Stimulated activated CD4-positive, alpha-beta T cell treated with anti-CD3 and anti-CD28 coated beads, Interleukin-2, amount 100 ng/mL, for 24 hours (primary cell): ENCODE data around the gene CPNE7.
"Not testable (repeated sequence)": the region's sequence is repeated elsewhere in the genome, so short reads cannot be mapped to it uniquely, and the experiment has no call there.

Experiments used
- DNase-seq, 2 donors: peaks; one replicate each; pipeline ENCODE4 v3.0.0-alpha.2; 2020

Gene CPNE7

DNA sequence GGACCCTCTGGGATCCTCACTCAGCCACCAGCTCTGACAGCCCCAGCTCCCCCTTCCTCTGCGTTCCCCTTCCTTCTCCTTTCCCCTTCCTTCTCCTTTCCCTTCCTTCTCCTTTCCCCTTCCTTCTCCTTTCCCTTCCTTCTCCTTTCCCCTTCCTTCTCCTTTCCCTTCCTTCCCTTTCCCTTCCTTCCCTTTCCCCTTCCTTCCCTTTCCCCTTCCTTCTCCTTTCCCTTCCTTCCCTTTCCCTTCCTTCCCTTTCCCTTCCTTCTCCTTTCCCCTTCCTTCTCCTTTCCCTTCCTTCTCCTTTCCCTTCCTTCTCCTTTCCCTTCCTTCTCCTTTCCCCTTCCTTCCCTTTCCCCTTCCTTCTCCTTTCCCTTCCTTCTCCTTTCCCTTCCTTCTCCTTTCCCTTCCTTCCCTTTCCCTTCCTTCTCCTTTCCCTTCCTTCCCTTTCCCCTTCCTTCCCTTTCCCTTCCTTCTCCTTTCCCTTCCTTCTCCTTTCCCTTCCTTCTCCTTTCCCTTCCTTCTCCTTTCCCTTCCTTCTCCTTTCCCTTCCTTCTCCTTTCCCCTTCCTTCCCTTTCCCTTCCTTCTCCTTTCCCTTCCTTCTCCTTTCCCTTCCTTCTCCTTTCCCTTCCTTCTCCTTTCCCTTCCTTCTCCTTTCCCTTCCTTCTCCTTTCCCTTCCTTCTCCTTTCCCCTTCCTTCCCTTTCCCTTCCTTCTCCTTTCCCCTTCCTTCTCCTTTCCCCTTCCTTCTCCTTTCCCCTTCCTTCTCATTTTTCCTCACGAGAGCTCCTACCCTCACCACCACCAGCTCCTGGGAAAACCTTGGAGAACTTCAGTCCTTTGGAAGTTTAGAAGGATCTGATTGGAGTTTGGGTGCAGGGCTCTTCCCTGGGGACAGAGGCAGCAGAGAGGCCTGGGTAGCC lies 59.2 kb downstream of the CPNE7 start:
- DNase-seq, result not testable (repeated sequence)

DNA sequence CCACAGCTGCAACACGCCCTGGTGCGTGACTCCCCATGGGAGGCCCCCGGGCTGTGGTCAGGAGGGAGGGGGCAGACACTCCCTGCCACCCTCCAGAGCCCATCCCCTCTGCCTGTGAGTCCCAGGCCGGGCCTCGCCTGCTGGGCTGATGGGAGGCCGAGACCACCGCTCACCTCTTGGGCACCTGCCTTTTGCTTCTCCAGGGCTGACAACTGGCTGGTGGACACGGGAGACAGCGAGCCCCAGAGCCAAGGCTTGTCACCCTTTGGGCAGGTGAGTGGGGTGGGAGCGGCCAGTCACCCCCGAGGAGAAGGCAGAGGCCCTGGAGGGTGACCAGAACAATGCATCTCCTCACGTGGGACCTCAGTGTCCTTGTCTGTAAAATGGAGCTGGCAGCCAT lies 61.1 kb downstream of the CPNE7 start:
- no peak for DNase-seq

DNA sequence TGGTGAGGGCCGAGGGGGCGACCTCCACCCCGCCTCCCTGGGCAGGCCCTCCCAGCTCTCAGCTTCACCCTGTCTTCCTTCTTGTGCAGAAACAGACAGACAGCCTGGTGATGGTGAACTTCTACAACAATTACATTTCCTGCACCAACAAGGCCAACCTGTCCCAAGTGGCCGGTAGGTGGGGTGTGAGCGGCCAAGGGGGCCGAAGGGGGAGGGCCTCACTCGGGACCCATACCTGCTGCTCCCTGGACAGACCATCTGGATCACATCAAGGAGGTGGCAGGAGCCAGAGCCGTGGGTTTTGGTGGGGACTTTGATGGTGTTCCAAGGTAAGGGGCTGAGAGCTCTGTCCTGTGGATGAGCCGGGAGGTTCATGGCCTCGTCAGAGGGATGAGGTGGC lies 61.8 kb downstream of the CPNE7 start:
- DNase-seq, result no peak

DNA sequence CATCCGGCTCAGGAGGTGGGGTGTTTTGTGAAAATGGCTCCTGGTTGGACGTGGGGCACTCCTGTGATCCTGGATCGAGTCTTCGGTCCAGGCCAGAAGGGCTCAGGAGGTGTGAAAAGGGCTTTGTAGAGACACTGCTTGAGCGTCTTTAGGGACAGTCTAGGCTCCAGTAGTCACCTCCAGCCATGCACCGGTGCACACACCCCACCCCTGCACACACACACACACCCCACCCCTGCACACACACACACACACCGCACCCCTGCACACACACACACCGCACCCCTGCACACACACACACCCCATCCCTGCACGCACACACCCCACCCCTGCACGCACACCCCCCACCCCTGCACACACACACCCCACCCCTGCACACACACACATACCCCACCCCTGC lies 62.9 kb downstream of the CPNE7 start:
- no peak for DNase-seq

DNA sequence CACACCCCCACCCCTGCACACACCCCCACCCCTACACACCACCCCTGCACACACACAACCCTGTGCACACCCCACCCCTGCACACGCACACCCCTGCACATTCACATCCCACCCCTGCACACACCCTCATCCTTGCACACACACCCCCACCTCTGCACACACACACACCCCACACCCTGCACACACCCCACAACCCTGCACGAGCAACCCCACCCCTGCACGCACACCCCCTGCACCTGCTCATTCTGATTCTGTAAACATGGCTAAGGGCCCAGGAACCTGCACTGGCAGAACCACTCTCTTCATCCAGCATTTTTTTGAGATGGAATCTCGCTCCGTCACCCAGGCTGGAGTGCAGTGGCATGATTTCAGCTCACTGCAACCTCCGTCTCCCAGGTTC lies 63.8 kb downstream of the CPNE7 start:
- no peak for DNase-seq

DNA sequence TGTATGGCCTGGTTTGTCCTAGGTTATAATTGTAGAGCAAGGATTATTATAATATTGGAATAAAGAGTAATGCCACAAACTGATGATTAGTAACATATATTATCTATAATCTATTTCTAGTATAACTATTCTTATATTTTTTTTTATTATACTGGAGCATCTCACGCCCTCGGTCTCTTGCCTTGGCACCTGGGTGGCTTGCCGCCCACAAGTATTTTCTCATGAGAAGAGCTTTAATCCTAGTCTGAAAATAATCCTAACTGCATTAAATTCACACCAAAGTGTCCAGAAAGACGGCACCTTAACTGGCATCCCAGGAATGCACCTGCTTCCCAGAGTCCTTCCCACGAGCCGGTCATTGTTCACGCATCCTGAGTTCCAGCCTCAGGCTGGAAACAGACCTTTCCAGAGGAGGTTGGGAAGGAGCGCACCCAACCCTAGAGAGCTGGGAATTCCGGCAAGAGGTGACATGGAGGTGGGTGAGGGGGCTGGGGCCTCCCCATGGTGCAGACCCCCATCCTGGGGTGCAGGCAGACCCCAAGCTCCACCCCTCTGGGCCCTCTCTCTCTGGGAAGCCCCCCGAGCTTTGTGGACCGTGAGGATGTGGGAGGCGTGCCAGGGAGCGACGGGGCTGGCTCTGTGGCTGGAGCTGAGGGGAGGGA lies 66.0 kb downstream of the CPNE7 start:
- DNase-seq, result no peak

DNA sequence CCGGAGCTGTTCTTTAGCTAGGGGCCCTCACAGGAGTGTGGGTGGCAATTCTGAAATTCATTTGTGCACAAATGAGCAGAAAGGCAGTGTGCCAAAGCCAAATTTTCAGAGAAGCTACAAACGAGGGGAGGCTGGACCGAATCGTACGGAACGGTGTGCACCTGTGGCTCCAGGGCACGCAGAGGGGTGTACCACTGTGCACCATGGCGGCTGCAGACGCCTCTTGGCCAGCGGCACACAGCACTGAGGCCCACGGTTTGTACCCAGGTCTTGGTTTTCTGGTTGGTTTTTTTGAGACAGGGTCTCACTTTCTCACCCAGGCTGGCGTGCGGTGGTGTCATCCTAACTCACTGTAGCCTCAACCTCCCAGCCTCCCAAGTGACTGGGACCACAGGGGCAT lies 67.0 kb downstream of the CPNE7 start:
- DNase-seq, result no peak

DNA sequence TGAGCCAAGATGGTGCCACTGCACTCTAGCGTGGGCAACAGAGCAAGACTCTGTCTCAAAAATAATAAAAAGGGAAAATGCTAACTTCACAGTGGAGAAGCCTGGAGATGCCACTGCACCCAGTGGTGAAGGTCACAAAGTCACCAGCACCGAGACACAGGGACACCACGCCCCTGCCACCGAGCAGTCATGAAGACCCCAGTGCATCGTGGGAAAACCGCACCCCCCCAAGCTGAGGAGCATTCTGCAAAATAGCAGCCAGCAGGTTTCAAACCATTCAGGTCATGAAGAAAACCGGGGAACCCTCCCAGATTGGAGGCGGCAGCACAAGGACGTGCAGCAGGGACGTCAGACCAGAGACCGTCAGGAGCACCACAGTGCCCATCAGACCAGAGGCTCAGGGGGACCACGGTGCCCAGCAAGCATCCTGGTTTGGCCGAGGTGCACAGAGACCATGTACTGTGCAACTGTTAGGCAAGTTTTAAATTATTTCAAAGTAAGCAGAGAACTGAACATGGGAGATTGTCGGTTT lies 68.3 kb downstream of the CPNE7 start:
- no peak for DNase-seq

DNA sequence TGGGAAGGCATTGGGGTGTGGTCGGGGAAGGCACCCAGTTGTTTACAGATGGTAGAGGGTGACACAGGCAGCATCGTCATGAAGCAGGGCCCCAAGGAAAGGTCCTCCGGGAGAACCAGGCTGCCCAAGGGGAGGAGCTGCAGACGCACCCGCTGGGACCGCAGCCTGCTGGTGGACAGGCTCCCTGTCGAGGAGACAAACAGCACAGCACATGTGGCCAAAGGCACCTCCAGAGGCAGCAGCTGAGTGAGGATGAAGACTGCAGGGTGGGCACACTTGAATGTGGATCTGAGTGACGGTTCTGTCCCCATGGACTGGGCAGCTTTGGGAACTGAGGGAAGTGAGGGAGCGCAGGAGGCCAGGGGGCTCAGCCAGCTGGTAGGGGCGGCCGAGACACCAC lies 69.6 kb downstream of the CPNE7 start:
- DNase-seq, result no peak

DNA sequence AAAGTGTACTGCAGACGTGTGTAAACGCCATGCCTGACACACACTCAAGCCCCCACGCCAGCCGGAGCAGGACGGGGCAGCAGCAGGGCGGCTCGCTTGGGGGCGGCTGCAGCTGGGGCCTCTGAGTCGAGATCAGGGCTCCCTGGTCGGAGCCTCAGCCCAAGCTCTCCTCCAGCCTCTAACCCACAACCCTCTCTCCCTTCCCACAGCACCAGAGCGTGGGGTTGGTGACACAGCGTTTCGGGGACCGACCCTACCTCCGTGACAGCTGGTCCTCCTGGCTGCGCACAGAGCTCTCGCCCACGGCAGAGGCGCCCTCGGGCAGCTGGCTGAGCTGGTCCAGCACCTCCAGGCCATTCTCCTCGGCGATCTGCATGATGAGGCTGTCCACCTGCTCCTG lies 70.7 kb downstream of the CPNE7 start:
- DNase-seq, result no peak
